Activated naive CD8-positive, alpha-beta T cell (primary cell): ENCODE results near the gene SHFL.

Source experiments
- H3K27ac Mint-ChIP-seq: one replicate; pipeline ENCODE4 v1.8.0; 2021; ENCODE audit warnings: mixed read lengths
- H3K27me3 Mint-ChIP-seq: one replicate; pipeline ENCODE4 v1.8.0; 2021; ENCODE audit warnings: mixed read lengths
- H3K36me3 Mint-ChIP-seq: one replicate; pipeline ENCODE4 v1.8.0; 2021; ENCODE audit warnings: mixed read lengths
- H3K4me1 Mint-ChIP-seq: one replicate; pipeline ENCODE4 v1.8.0; 2021; ENCODE audit warnings: low read depth, mixed read lengths
- H3K4me3 Mint-ChIP-seq: one replicate; pipeline ENCODE4 v1.8.0; 2021; ENCODE audit warnings: mild to moderate bottlenecking, mixed read lengths
- H3K9me3 Mint-ChIP-seq: one replicate; pipeline ENCODE4 v1.8.0; 2021; ENCODE audit warnings: low read depth, mixed read lengths

The SHFL gene

DNA sequence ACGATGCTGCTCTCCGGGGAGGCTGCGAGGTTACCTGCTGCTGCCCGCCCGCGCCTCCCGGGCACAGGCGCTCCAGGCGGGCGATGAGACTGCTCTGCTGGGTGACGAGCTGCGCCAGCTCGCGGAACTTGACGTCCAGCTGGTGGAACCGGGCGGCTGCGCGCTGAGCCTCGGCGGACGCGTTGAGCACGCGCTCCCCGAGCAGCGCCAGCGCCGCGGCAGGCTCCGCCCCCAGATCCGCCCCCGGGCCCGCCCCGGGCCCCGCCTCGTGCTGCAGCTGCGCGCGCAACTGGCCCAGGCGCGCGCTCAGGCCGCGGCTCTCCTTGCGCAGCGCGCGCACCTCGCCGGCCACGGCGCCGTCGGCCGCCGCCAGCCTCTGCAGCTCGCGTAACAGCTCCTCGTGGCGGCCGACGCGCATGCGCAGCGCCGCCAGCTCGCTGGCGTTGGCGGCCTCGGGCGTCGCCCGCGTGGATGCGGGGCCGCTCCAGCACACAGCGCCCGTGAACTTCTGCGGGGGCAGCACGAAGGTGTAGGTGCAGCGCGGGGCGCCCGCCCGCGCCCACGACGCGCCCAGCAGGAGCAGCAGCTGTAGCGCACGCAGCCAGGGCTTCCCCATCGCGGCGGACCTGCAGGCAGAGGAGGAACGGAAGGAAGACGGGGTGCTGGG is 10.0 kb downstream of the SHFL start:
- no peaks in the 10 kb centered on the region for H3K27me3 Mint-ChIP-seq

DNA sequence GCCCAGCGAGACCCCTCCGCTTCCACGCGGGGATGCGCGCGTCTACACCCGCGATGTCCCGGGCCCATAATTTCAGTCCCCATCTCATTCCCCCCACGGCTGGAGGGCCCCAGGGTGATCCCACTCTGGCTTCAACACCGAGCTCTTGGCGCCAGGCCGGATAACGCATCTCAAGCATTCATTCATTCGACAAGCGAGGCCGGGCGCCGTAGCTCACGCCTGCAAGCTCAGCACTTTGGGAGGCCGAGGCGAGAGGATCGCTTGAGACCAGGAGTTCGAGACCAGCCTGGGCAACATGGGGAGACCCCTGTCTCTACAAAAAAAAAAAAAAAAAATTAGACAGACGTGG is 10.5 kb downstream of the SHFL start:
- H3K4me3 Mint-ChIP-seq = peak overlapping the region; percentile 44
- H3K27me3 Mint-ChIP-seq = no peaks in the 10 kb centered on the region
- peak overlapping the region; percentile 58 for H3K27ac Mint-ChIP-seq
- peaks cover 5% of the 10 kb centered on the region for H3K36me3 Mint-ChIP-seq
- H3K4me1 Mint-ChIP-seq = peaks cover 31% of the 10 kb centered on the region
- H3K9me3 Mint-ChIP-seq = no peaks in the 10 kb centered on the region

More for the DNA sequence above, 10.0 kb downstream of the SHFL start:
- Mint-ChIP-seq H3K9me3 (no peaks in the 10 kb centered on the region), H3K36me3 (peaks cover 5% of the 10 kb centered on the region), H3K27ac (no peak overlapping the region), H3K4me3 (peak overlapping the region; percentile 44), H3K4me1 (peaks cover 28% of the 10 kb centered on the region)

DNA sequence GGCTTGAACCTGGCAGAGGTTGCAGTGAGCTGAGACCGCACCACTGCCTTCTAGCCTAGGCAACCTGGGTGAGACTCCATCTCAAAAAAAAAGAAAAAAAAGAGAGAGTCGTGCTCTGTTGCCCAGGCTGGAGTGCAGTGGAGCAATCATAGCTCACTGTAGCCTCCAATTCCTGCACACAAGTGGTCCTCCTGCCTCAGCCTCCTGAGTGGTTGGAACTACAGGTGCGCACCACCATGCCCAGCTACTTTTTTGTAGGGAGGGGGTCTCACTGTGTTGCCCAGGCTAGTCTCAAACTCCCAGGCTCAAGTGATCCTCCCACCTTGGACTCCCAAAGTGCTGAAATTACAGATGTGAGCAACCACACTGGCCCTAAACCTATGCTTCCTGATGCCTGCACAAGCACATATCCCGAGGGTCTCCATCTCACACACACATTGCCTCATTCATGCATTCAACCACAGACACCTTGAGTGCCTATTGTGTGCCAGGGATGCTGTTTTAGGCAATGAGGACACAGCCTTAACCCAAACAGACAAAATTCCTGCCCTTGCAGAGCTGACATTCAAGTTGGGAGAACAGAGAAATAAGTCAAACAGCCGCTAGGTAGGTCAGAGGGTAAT is 14.2 kb downstream of the SHFL start:
- peak overlapping the region; percentile 88 for H3K27ac Mint-ChIP-seq
- no peaks in the 10 kb centered on the region for H3K27me3 Mint-ChIP-seq
- H3K4me1 Mint-ChIP-seq = peaks cover 53% of the 10 kb centered on the region
- H3K4me3 Mint-ChIP-seq = peak overlapping the region; percentile 59
- no peaks in the 10 kb centered on the region for H3K36me3 Mint-ChIP-seq
- no peaks in the 10 kb centered on the region for H3K9me3 Mint-ChIP-seq

DNA sequence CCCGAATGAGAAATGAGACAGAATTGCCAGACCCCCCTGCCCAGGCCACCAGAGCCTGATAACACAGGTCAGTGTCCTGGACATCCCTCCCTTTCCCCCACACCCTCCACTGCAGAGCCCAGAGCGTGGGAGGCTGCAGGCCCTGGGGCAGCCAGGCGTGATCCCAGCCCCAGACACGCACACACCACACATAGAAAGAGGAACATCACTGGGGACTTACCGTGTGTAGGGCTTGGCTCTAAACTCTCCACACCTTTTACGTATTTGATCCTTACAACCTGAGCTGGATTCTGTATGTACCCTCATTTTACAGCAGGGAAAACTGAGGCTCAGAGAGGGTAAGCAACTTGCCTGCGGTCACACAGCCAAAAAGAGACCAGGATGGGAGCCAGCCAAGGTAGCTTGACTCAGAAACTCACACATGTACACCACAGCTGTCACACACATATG is 16.7 kb downstream of the SHFL start:
- Mint-ChIP-seq H3K9me3 (no peaks in the 10 kb centered on the region), H3K4me1 (peaks cover 60% of the 10 kb centered on the region), H3K27me3 (no peaks in the 10 kb centered on the region), H3K36me3 (peaks cover 5% of the 10 kb centered on the region), H3K27ac (peak overlapping the region; percentile 97), H3K4me3 (peak overlapping the region; percentile 64)

DNA sequence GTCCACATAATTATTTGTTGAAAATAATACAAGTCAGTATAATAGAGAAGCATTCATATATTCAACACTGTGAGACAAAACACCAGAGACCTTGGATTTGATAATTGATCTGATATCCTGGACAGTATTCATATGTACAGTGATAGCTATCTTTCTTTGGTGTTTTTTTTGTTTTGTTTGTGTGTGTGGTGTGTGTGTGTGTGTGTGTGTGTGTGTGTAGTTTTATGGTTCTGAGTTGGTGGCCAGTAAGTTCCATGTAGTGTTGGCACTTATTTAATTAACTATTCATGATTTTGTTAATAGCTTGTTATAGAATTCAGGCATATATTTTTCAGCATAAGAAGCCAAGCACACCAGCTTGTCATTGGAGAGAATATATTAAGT is 18.0 kb downstream of the SHFL start:
- Mint-ChIP-seq H3K36me3 (peaks cover 5% of the 10 kb centered on the region), H3K4me3 (peak overlapping the region; percentile 51), H3K9me3 (no peaks in the 10 kb centered on the region), H3K27me3 (no peaks in the 10 kb centered on the region), H3K27ac (peak overlapping the region; percentile 100), H3K4me1 (peaks cover 49% of the 10 kb centered on the region)

DNA sequence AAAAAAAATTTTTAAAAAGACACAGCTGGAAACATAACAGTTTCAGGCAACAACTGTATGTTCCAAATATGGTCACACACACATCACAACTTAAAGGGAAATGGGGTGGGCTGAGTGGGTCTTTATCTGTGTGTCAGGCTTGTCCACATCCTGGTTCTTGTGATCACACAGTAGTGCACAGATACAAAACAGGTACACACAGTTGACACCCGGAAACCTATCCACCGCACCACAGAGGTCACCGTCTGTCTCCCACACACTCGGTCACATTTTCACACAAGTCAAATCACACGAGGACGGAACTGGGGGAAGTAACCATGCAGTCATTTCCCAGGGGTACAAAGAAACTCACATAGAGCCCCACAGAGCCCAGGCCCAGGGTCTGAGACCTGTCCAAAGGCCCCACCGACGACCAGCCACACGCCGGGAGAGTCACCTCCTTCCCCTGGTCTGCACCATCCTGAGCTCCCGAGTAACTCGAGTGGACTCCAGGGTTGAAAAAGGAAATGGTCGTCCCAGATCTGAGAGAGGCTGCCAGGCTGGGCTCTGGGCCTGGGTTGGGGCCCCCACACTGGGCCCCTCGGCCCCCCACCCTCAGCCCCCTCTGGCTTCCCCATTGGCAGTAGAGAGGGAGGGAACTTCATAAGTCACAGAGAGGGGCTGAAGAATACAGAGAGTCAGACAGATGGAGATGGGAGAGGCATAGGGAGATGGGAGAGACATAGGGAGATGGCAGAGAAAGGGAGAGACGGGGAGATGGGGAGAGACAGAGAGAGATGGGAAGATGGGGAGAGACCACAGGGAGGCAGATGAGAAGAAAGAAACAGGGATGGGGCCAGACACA is 18.8 kb downstream of the SHFL start:
- peaks cover 5% of the 10 kb centered on the region for H3K36me3 Mint-ChIP-seq
- no peaks in the 10 kb centered on the region for H3K27me3 Mint-ChIP-seq
- peak overlapping the region; percentile 100 for H3K27ac Mint-ChIP-seq
- peak overlapping the region; percentile 95 for H3K4me3 Mint-ChIP-seq
- peaks cover 51% of the 10 kb centered on the region for H3K4me1 Mint-ChIP-seq
- no peaks in the 10 kb centered on the region for H3K9me3 Mint-ChIP-seq

DNA sequence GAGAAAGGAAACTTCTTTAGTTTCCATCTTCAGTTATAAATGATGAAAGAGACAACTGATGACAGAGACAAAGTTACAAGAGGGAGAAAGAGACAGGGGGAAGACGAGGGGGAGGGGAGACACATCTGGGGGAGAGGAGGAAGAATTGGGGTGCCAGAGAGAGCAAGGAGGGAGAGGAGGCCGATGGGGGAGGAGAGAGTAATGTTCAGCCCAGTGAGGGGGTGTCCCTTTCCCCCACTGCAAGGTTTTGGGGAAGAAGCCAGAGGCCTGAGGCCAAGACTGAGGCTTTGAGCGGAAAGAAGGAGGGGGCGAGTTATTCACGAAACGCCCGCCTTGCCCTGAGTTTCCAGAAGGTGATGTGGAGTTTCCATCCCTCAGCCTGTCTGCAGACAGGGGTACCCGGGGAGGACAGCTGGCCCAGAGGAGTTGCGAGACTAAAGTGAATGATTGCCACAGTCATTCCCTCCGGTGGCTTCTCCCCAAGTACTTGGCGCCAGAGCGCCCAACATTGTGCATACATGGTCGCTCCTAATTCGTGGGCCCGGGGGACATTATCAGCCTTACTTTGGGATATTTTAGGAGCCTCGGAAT is 19.5 kb downstream of the SHFL start:
- Mint-ChIP-seq H3K27me3 (no peaks in the 10 kb centered on the region), H3K9me3 (no peaks in the 10 kb centered on the region), H3K27ac (peak overlapping the region; percentile 100), H3K36me3 (peaks cover 6% of the 10 kb centered on the region), H3K4me3 (peak overlapping the region; percentile 95), H3K4me1 (peaks cover 49% of the 10 kb centered on the region)

DNA sequence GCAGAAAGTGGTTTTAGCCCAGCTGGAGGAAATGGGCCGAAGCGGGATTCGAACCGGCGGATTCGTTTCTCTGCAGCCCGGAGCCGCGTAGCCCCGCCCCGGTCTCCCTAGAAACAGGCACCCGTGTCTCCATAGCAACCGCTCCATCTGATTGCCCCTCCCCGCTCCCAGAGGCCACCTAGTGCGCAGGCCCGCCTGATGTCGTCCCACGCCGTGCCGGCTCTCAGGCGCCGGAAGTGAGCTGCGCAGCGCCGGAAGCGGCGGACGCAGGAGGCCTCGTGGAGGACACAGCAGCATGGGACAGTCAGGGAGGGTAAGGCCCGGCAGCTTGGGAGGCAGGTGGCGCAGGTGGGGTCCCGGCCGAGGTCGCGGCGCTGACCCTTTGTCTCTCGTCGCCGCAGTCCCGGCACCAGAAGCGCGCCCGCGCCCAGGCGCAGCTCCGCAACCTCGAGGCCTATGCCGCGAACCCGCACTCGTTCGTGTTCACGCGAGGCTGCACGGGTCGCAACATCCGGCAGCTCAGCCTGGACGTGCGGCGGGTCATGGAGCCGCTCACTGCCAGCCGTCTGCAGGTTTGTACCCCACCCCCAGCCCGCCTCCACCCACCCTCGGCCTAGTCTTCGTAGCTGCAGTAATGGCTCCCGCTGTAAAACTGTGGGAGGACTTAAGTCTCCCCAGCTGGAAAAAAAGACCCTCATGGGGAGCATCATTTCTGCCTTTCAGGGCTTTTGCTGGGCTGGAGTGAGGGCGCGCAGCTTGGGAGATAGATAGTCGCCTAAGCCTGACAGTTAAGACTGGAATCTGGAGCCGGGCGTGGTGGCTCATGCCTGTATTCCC is 20.2 kb downstream of the SHFL start, which contains the start of gene PPAN:
Gene PPAN (plus strand): TSS at position 263 of the 837 bp plus-strand sequence. CDS start 33 bp downstream, at position 296.
- Mint-ChIP-seq H3K4me3 (peak within 1 kb of the TSS; percentile 95), H3K4me1 (peaks cover 52% of the 10 kb centered on the region), H3K27ac (peak within 1 kb of the TSS; percentile 100), H3K27me3 (no peaks in the 10 kb centered on the region), H3K9me3 (no peaks in the 10 kb centered on the region), H3K36me3 (peaks cover 7% of the 10 kb centered on the region)

DNA sequence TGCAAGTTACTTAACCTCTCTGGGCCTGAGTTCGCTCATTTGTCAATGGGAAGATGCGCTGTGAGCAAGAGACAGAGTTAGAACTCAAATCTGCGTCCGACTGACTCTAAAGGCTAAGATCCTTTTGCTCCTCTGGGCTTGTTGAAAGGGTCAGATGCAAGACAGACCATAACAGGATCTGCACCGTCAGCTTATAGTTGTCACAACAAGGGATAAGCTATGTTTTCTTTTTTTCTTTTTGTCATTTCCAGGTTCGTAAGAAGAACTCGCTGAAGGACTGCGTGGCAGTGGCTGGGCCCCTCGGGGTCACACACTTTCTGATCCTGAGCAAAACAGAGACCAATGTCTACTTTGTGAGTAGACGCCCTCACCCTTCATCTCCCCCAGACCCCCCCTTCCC is 21.1 kb downstream of the SHFL start:
- H3K27ac Mint-ChIP-seq = peak overlapping the region; percentile 94
- peaks cover 9% of the 10 kb centered on the region for H3K36me3 Mint-ChIP-seq
- no peaks in the 10 kb centered on the region for H3K27me3 Mint-ChIP-seq
- H3K9me3 Mint-ChIP-seq = no peaks in the 10 kb centered on the region
- H3K4me3 Mint-ChIP-seq = peak overlapping the region; percentile 95
- peaks cover 54% of the 10 kb centered on the region for H3K4me1 Mint-ChIP-seq

DNA sequence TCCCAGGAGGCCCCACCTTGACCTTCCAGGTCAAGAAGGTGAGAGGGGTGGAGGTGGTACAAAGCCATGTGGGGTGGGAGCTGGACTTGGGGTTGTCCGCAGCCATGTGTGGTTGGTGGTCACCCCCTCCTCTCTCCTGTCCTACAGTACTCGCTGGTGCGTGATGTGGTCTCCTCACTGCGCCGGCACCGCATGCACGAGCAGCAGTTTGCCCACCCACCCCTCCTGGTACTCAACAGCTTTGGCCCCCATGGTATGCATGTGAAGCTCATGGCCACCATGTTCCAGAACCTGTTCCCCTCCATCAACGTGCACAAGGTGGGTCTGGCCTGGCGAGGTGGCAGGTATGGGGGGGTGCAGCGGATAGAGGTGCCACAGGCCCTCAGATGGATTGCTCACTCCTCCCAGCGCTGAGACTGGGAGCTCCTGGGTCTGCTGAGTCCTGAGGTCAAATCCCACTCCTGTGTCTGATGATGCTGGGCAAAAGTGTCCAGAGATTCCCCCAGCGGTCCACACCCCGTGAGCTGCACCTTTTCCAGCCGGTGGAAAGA is 21.8 kb downstream of the SHFL start:
- H3K36me3 Mint-ChIP-seq = peaks cover 9% of the 10 kb centered on the region
- H3K27ac Mint-ChIP-seq = peak overlapping the region; percentile 94
- no peaks in the 10 kb centered on the region for H3K27me3 Mint-ChIP-seq
- no peaks in the 10 kb centered on the region for H3K9me3 Mint-ChIP-seq
- H3K4me1 Mint-ChIP-seq = peaks cover 54% of the 10 kb centered on the region
- H3K4me3 Mint-ChIP-seq = peak overlapping the region; percentile 95

DNA sequence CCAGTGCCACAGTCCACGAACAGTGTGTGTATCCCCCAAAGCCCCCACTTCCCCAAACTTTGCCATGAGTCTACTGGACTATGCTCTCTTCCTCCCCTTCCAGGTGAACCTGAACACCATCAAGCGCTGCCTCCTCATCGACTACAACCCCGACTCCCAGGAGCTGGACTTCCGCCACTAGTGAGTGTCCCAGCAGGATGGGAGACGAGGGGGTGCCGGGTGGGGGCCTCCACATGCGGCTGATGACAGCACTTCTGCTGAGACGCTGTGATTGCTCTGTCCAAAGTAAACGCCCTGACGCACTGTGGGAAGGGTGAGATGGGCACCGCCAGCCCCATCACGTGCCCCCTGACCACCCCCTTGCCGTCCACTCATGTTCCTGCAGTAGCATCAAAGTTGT is 23.4 kb downstream of the SHFL start:
- H3K4me3 Mint-ChIP-seq = peak overlapping the region; percentile 69
- H3K36me3 Mint-ChIP-seq = peaks cover 9% of the 10 kb centered on the region
- H3K27me3 Mint-ChIP-seq = no peaks in the 10 kb centered on the region
- H3K9me3 Mint-ChIP-seq = no peaks in the 10 kb centered on the region
- H3K4me1 Mint-ChIP-seq = peaks cover 49% of the 10 kb centered on the region
- peak overlapping the region; percentile 50 for H3K27ac Mint-ChIP-seq

DNA sequence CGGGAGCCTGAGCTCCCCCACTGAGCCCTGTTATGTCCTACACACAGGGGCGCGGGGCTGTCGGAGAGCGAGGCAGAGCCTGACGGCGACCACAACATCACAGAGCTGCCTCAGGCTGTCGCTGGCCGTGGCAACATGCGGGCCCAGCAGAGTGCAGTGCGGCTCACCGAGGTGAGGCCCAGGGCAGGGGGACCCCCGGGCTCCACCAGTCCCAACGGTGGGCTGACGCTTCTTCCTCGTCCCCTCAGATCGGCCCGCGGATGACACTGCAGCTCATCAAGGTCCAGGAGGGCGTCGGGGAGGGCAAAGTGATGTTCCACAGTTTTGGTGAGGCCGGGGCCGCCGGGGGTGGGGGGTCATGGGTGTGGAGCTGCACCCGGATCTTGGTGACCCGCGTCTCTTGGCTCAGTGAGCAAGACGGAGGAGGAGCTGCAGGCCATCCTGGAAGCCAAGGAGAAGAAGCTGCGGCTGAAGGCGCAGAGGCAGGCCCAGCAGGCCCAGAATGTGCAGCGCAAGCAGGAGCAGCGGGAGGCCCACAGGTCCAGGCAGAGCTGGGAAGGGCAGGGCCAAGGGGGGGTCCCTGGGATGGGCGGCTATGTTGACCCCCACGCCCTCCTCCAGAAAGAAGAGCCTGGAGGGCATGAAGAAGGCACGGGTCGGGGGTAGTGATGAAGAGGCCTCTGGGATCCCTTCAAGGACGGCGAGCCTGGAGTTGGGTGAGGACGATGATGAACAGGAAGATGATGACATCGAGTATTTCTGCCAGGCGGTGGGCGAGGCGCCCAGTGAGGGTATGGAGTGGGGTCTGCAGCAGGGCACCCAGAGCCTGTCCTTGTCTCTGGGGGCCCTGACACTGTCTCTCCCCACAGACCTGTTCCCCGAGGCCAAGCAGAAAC is 24.2 kb downstream of the SHFL start:
- Mint-ChIP-seq H3K4me3 (peak overlapping the region; percentile 59), H3K27ac (peak overlapping the region; percentile 81), H3K9me3 (no peaks in the 10 kb centered on the region), H3K27me3 (no peaks in the 10 kb centered on the region), H3K36me3 (peaks cover 9% of the 10 kb centered on the region), H3K4me1 (peaks cover 43% of the 10 kb centered on the region)

DNA sequence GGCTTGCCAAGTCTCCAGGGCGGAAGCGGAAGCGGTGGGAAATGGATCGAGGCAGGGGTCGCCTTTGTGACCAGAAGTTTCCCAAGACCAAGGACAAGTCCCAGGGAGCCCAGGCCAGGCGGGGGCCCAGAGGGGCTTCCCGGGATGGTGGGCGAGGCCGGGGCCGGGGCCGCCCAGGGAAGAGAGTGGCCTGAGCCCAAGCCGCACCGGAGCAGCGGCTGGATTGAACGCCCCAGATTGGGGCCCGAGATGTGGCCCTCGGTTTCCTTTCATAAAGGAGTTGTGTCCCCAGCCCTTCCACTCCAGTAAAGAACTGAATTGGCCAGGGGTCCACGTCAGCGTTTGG is 24.8 kb downstream of the SHFL start:
- Mint-ChIP-seq H3K27me3 (no peaks in the 10 kb centered on the region), H3K27ac (peak overlapping the region; percentile 81), H3K9me3 (no peaks in the 10 kb centered on the region), H3K4me3 (peak overlapping the region; percentile 59), H3K4me1 (peaks cover 38% of the 10 kb centered on the region), H3K36me3 (peaks cover 9% of the 10 kb centered on the region)
